ENCODE results near the gene TIAM2.

- TF ChIP-seq CTCF (IDR thresholded peaks at IDR 0.05) (no peak), POLR2A (IDR thresholded peaks at IDR 0.05) (no peak)
These were observed 199.3 kb downstream of the TIAM2 start for GRCh38 chr6:155194399-155194798.
